Measurements from ENCODE around the gene ILRUN.

GRCh38 chr6:34731393-34732060, 35.0 kb upstream of the ILRUN start:
- TF ChIP-seq, protein P1, sequence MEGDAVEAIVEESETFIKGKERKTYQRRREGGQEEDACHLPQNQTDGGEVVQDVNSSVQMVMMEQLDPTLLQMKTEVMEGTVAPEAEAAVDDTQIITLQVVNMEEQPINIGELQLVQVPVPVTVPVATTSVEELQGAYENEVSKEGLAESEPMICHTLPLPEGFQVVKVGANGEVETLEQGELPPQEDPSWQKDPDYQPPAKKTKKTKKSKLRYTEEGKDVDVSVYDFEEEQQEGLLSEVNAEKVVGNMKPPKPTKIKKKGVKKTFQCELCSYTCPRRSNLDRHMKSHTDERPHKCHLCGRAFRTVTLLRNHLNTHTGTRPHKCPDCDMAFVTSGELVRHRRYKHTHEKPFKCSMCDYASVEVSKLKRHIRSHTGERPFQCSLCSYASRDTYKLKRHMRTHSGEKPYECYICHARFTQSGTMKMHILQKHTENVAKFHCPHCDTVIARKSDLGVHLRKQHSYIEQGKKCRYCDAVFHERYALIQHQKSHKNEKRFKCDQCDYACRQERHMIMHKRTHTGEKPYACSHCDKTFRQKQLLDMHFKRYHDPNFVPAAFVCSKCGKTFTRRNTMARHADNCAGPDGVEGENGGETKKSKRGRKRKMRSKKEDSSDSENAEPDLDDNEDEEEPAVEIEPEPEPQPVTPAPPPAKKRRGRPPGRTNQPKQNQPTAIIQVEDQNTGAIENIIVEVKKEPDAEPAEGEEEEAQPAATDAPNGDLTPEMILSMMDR (IDR thresholded peaks at IDR 0.05) = no peak
- TF ChIP-seq POLR2A (IDR thresholded peaks at IDR 0.05) = no peak

Data from uterus (tissue), 2 donors.